Measurements from ENCODE around the gene ADAMTSL1. TPM values are rescaled to one million over a fixed set of nuclear protein-coding genes. Genes with fewer than 3 reads are reported as not detected.
"Not testable (repeated sequence)": the region's sequence is repeated elsewhere in the genome, so short reads cannot be mapped to it uniquely, and the experiment has no call there.

ADAMTSL1 gene
- total and polyA plus RNA-seq, 2 experiments from 2014 or later: 2.3 to 5.0 TPM

GRCh38 chr9:18928711-18929110 lies 454.8 kb downstream of the ADAMTSL1 start (continued):
- TF ChIP-seq EZH2phosphoT487 (IDR thresholded peaks at IDR 0.05; ENCODE audit: unreplicated experiment) (no peak), EZH2 (IDR thresholded peaks at IDR 0.05; ENCODE audit: low read depth, unreplicated experiment) (no peak), CREB1 (CRISPR knock-in tag; IDR thresholded peaks at IDR 0.05; ENCODE audit: low read depth) (no peak), ZNF114 (CRISPR knock-in tag; IDR thresholded peaks at IDR 0.05) (no peak), ZNF462 (CRISPR knock-in tag; IDR thresholded peaks at IDR 0.05) (no peak), ZNF331 (CRISPR knock-in tag; IDR thresholded peaks at IDR 0.05; ENCODE audit: low read depth) (no peak), POLR2AphosphoS5 (IDR thresholded peaks at IDR 0.05; ENCODE audit: low read depth) (no peak)

GRCh38 chr9:18930611-18931010 lies 456.7 kb downstream of the ADAMTSL1 start:
- H3K36me3 Mint-ChIP-seq (ENCODE audit: low read depth); H3K27ac Mint-ChIP-seq; H3K9me2 ChIP-seq (ENCODE audit: insufficient read depth); DNase-seq (ENCODE audit: low spot score); H2AFZ ChIP-seq; H3K4me1 Mint-ChIP-seq; H3F3A ChIP-seq (replicated peaks; ENCODE audit: low read depth); H3K36me3 ChIP-seq (ENCODE audit: insufficient read depth); H3K4me3 ChIP-seq; H3K4me1 ChIP-seq (ENCODE audit: insufficient read depth); H4K20me1 ChIP-seq (replicated peaks; ENCODE audit: insufficient read depth); H3K4me2 ChIP-seq; H3K9me3 Mint-ChIP-seq; H3K79me2 ChIP-seq (replicated peaks; ENCODE audit: insufficient read depth); H3K4me3 Mint-ChIP-seq; H3K27me3 ChIP-seq (ENCODE audit: insufficient read depth); H3K27me3 Mint-ChIP-seq (ENCODE audit: insufficient read depth, low read depth, poor library complexity); H3K27ac ChIP-seq (ENCODE audit: low read depth); ATAC-seq: not testable (repeated sequence)
